Activated CD8-positive, alpha-beta memory T cell treated with anti-CD3 and anti-CD28 coated beads for 4 hours (primary cell): Measurements from ENCODE around the gene MARCHF3.

Experiments used
- DNase-seq, 2 donors: peaks; one replicate each; pipeline ENCODE4 v3.0.0-alpha.2; 2020; ENCODE audit warnings: low read depth in 2 of 2

Gene MARCHF3

GRCh38 chr5:126982926-126983873, 47.2 kb downstream of the MARCHF3 start:
- no peak for DNase-seq

GRCh38 chr5:126982202-126982601, 48.2 kb downstream of the MARCHF3 start:
- DNase-seq = no peak

- DNase-seq = no peak
Observed at GRCh38 chr5:126981701-126982100, 48.7 kb downstream of the MARCHF3 start.

GRCh38 chr5:126981222-126981621, 49.1 kb downstream of the MARCHF3 start:
- DNase-seq = no peak

- DNase-seq = no peak
Observed at GRCh38 chr5:126978258-126978657, 52.1 kb downstream of the MARCHF3 start.

- DNase-seq = no peak
Observed at GRCh38 chr5:126976520-126977172, 53.7 kb downstream of the MARCHF3 start.

GRCh38 chr5:126975796-126976195, 54.6 kb downstream of the MARCHF3 start:
- DNase-seq = no peak

GRCh38 chr5:126973193-126973592, 57.2 kb downstream of the MARCHF3 start:
- DNase-seq = no peak

- no peak for DNase-seq
Observed at GRCh38 chr5:126972062-126972895, 58.1 kb downstream of the MARCHF3 start.

GRCh38 chr5:126971455-126972031, 58.8 kb downstream of the MARCHF3 start:
- no peak for DNase-seq

GRCh38 chr5:126970517-126971017, 59.8 kb downstream of the MARCHF3 start:
- no peak for DNase-seq

GRCh38 chr5:126969548-126969947, 60.8 kb downstream of the MARCHF3 start:
- DNase-seq = no peak

- DNase-seq = no peak
Observed at GRCh38 chr5:126967808-126968466, 62.4 kb downstream of the MARCHF3 start.

- DNase-seq = no peak
Observed at GRCh38 chr5:126965487-126965886, 64.9 kb downstream of the MARCHF3 start.

- DNase-seq = no peak
Observed at GRCh38 chr5:126965061-126965475, 65.3 kb downstream of the MARCHF3 start.

- no peak for DNase-seq
Observed at GRCh38 chr5:126963822-126964375, 66.5 kb downstream of the MARCHF3 start.

- no peak for DNase-seq
Observed at GRCh38 chr5:126961702-126962101, 68.7 kb downstream of the MARCHF3 start.

GRCh38 chr5:126961128-126961527, 69.2 kb downstream of the MARCHF3 start:
- DNase-seq = no peak

GRCh38 chr5:126959188-126959587, 71.2 kb downstream of the MARCHF3 start:
- no peak for DNase-seq

GRCh38 chr5:126956991-126957390, 73.4 kb downstream of the MARCHF3 start:
- DNase-seq = no peak

GRCh38 chr5:126954981-126955380, 75.4 kb downstream of the MARCHF3 start:
- no peak for DNase-seq
